HT-29 (cell line): ENCODE data around the gene ARFIP2. TPM values are rescaled to one million over a fixed set of nuclear protein-coding genes. Genes with fewer than 3 reads are reported as not detected.
A peak's percentile ranks its signal among the peaks of the same experiment; 100 is the strongest.
"Not testable (repeated sequence)": the region's sequence is repeated elsewhere in the genome, so short reads cannot be mapped to it uniquely, and the experiment has no call there.

Source experiments
- DNase-seq: peaks from one replicate; pipeline ENCODE4 v3.0.0-alpha.2; 2015; ENCODE audit warnings: low spot score
- total RNA-seq: library from RNA; depleted of rRNA; stranded (reverse); fragments of >200 nt; shearing (Covaris generic); gene quantifications from 2 replicates; pipeline ENCODE4 v1.2.3, GENCODE V29; 2014; rRNA removed

Gene ARFIP2, protein sequence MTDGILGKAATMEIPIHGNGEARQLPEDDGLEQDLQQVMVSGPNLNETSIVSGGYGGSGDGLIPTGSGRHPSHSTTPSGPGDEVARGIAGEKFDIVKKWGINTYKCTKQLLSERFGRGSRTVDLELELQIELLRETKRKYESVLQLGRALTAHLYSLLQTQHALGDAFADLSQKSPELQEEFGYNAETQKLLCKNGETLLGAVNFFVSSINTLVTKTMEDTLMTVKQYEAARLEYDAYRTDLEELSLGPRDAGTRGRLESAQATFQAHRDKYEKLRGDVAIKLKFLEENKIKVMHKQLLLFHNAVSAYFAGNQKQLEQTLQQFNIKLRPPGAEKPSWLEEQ
- total RNA-seq: 131 and 140 TPM in 2 replicates

DNA sequence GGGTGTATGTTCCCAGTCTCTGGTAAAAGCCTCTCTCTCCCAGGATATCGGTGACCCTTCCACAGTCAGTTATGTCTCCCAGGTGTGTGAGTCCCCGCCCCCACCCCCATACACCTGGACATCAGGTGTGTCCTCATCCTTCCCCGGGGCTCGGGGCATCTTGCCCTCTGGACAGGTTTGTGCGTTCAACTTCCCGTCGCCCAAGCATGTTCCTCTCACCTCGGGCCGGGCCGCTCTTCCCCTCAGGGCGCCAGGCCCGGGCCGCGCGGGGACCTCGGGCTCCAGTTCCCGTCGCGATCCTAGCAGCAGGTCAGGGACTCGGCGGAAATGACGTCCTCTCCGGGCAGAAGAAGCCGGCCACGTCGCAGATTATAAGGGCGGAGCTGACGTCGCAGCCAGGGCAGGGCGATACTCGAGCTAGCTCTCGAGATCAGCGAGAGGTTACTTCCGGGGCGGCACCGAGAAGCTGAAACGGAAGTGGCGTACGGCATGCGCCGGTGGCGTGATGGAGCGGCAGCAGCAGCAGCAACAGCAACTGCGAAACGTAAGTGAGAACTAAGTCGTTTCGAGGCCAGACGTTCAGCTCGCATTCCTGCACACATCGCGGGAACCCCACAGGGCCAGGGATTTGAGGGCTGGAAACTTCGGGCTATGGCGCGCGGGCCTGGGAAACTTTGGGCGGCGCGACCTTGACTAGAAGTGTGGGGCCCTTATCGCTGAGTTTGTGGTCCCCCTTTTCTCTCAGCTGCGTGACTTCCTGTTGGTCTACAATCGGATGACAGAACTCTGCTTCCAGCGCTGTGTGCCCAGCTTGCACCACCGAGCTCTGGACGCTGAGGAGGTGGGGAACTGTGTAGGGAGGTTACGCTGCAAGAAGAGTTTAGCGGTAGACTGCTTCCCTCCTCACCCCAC, at the start of gene ARFIP2, which contains the start of gene TIMM10B:
Gene ARFIP2, minus strand, starts transcription at position 320 of the 912 bp plus-strand sequence. CDS start 910 bp downstream, outside the sequence.
Gene TIMM10B, plus strand, starts transcription at position 490 of the 912 bp plus-strand sequence. Its CDS starts 16 bp downstream, at position 506.
- peak; percentile 98 for DNase-seq

DNA sequence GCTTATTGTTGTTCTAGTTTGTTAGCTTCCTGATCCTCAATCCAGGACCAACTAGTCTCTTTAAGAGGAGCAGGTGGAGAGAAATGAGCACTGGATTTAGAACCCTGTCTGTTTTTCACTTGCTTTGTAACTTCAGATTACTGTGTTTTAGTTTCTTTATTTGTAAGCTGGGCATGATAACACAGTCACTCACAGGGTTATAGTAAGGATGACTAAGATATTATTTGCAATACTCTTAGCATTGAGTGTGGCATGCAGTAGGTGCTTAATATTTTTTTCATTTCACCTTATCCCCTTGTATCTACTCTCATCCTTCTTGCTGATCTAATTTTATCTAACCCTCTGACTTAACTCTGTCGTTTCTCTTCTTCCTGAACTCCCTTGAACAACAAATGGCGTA, 49.7 kb upstream of the ARFIP2 start:
- DNase-seq: no peak

DNA sequence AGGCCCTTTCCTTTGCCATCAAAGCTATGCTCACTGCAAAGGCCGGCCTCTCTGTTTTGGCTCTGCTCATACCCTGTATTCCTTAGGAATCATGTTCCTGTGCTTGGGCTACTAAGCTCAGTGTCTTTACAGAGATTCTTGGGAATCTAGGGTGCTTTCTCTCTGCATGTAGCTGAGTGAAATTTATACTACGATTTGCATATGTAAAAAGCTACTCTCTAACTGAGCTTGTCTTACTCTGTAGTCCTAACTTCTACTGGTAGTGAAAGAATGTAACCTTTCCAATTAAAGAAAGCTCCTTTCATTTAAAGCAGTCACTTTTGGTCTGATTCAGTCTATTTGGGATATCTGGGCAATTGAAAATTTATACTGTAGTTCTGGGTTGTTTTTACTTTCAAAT, 48.1 kb upstream of the ARFIP2 start:
- no peak for DNase-seq

DNA sequence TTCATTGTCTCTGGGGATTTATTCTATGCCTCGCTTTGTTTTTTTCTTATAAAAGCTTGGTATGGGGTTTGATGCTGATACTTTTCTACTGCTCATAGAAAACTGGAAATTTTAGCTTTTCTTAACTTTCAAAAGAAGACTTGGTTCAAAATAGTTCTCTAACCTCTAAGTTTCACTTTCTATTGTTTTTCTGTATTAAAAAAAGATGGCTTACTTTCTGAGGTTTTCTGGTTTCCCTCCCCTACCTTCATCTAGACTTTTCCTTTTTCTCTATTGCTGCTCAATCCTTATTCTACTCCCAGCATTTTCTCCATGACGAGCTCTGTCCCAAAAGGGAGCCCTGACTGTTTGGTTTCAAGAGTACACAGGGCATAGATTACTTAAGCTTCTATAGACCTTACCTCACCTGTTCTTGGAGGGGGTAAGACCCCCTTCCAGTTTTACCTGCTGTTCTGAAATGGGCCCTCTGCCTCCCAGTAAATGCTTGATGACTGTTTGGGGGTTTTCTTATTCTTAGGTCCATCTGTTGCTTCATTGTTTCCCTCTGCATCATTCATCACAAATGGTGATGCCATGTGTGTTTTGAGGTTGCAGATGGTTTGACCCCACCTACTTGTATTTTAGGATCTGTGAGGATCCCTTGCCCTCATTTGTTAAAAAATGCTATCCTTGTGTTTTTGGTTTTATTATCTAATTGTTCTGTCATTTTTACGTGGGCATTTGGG, 45.4 kb upstream of the ARFIP2 start:
- no peak for DNase-seq

DNA sequence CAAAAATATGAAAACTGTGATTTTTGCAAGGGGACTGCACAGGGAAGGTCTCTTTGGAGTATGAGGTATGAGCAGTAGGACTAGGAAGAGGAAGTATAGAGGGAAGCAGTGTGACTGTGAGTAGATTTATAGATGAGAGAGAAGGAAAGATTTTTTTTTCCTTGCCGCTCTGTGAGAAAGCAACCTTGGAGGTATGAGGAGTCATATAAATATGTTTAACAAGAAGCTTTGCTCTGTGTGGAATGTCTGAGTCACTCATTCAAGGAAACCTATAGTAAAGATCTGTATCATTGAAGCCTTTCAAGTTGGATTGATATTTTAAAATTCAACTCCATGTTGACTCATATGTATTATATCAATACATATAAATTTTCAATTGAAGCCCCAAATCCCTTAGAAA, 42.1 kb upstream of the ARFIP2 start:
- peak; percentile 73 for DNase-seq

DNA sequence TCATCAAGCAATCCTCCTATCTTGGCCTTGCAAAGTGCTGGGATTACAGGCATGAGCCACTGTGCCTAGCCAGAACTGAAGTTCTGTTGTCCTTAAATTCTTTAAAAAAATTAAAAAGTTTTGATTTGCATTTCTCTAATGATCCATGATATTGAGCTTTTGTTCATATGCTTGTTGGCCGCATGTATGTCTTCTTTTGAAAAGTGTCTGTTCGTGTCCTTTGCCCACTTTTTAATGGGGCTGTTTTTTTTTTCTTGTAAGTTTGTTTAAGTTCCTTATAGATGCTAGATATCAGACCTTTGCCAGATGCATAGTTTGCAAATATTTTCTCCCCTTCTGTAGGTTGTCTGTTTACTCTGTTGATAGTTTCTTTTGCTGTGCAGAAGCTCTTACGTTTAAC, 40.8 kb upstream of the ARFIP2 start:
- DNase-seq: not testable (repeated sequence)

DNA sequence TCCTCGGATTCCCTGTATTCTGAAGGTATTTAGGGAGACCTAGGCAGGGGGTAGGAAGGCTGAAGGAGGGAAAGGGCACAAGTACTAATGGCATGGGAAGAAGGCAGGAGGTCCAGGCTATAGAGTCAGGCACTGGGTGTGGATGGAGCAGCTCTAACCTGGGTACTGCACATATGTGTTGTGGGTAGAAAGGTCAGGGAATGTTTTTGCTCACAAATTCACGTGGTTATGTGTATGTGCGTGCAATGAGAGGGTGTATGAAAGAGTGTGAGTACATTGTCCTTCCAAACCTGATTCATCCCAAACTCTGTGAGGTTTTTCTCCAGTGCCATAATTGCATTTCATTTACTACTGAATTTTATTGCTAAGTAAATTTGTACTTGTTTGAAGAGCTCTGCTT, 39.1 kb upstream of the ARFIP2 start:
- DNase-seq: no peak

DNA sequence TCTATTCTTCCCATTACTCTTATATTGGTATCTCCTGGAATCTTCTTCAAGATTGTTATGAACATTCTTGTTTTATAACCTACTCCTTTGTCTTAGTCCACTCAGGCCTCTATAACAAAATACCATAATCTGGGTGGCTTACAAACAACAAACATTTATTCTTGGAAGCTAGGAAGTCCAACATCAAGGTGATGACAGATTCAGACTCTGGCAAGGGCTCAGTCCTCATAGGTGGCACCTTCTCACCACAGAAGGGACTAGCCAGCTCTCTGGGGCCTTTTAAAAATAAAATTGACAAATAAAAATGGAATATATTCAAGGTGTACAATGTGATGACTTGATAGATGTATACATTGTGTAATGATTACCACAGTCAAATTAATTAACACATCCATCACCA, 35.7 kb upstream of the ARFIP2 start:
- no peak for DNase-seq

DNA sequence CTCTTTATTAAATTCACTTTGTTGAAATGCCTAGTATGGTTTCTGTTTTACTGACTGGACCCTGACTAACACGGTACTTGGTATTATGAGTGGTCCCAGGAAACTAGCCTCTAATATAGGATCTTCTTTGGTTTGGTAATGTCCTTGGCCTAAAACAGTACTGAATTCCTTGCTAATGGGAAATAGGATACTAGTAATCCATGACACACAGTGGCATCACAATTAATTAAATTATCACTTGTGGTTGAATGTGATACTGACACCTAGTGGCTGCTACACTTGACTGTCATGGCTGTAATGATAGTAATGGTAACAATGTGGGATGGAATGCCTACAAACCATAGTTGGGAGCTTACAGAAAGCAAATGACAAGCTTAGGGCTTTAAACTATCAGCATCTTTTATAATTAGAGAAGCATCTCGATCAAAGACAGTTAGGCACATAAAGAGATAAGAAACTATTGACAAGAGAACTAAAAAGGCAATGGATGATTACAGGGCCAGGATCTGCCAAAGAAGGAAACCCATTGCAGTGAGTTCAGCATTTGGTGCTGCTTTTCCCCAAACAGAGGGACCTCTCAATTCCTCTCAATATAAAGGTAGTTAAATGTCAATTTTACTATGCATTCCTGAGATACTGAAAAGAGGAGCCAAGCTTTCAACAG, 24.6 kb upstream of the ARFIP2 start:
- peak; percentile 79 for DNase-seq

DNA sequence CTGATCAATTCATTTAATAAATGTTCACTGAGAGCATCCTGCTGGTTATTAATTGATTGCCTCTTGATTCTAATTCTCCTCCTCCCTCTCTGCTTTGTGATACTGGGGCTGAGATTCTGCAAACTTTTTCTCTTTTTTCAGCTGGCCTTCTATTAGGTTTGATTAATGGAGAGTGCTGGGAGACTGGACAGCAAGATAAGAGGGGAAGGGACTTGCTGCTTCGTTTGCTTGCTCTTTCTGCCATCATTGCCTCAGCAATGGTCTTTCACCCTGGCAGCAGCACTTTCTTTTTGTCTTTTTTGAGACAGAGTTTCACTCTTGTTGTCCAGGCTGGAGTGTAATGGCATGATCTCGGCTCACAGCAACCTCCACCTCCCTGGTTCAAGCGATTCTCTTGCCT, 23.0 kb upstream of the ARFIP2 start:
- DNase-seq: no peak

DNA sequence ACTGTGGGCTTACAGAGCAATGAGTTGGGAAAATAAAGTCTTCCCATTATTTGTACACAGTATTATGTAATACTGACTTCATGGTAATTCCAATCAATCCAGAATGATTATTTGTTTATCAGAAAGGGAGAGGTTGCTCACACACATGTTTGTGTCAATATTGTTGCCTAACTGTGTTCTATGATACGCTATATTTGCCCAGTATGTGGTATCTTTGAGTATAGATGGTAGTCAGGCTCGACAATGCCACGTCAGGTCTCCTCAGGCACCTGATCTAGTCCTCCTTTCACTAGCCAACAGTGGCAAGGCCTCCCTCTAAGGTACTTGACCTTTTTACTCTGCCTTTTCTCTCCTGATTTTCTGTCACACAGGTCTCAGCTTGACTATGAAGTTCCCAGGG, 21.3 kb upstream of the ARFIP2 start:
- no peak for DNase-seq

DNA sequence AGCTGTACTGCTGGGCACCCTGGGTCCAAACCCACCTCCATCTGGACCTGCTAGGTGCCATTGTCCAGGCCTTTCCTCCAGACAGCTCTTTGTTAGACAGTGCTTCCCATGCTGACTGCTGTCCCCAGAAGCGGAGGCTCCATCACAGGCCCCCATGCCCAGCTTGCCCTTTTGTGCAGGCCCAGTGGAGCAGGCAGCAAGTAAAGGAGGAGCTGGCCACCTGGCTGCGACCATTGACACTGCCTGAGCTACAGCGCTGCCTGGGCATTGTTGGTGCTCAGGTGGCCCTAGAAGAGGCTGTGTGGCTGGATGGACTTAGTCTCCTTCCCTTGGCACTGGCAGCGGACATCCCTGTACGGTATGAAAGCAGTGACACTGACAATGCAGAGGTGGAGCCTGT, 17.4 kb upstream of the ARFIP2 start:
- DNase-seq: no peak

DNA sequence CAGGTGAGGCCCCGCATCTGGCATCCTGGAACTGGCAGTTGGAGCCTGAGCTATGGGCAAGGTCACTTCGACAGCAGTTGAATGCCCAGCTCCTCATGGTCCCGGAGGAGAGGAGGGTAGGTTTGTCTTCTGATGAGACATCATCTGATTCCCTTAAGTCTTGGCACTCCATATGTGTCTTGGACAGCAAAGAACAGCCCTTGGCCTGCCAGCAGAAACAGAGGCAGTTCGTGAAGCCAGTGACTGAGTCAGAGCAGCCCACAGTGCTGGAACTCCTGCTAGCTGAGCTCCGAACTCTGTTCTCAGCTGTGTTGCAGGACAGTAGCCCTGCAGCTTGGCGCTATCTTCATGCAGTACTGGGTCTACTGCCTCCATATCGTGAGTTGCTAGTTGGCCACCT, 17.0 kb upstream of the ARFIP2 start:
- no peak for DNase-seq

DNA sequence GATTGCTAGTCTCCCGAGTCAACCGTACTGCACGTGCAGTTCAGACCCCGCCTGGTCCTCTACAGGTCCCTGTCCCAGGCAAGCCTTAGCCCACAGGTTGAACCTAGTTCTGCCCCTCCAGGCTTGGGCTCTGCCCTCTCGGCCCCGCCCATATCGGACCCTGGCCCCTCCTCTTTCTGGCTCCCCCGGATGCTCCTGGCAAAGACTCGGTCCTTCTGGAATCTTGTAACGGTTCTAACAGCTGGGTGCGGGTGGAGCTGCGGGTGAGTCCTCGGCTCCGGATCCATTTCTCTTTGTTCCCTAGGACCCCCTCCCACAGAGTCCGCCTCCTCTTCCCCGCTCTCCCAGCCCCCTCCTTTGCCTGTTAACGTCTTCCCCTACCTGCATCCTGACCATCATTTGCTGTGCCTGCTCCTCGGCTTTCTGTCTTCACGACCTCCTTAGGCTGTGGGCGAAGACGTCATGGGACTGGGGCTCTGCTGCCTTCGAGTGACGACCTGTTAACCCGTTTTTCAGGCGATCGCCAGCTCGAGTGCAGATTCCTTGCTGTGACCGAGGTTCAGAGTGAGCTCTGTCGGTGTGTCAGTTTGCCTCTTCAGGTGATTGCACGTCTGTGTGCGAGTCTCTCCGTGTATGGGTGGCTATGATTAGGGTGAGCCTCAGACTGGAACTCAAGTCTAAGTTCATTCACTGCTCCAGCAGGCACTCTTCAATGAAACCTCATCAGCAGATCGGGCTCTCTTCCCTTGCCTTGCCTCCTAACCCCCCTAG, 16.1 kb upstream of the ARFIP2 start, which contains the start of gene DNHD1:
Gene DNHD1, plus strand, starts transcription at position 212 of the 771 bp plus-strand sequence. CDS start 936 bp downstream, outside the sequence.
- no peak for DNase-seq

DNA sequence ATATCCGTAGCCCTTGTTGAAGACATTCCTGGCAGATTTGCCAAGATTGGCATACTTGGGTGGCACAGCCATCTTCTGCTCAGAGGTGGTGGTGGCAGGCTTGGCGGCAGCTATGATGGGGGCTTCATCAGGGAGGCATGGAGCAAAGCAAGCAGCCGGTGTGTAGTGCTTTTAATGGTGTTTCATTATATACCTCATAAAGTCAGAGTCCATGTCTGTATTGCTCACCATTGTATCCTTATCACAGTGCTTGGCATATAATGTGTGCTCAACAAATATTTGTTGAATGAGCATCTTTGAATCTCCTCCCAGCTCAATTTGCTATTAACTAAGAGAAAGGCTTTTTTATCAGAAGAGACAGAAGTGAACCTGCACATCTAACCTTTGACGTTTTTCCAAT, 8.2 kb upstream of the ARFIP2 start:
- DNase-seq: no peak

DNA sequence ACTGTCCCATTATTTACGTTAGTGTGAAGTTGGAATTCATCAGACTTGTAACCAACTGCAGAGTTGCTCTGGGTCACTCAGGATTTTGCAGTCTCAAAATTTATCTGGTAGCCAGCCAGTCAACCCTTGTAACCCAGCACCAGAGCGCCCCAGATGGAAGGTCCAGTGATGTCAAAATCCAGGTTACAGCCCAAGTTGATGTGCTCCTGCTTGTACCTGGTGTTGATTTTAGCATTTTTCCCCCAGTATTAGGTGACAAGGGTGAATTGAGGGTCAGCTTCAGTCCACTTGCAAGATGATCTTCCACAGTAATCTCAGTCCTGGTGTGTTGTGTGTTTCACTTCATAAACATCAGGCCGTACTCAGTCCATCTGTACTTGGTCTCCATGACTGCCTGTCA, 7.7 kb upstream of the ARFIP2 start:
- no peak for DNase-seq

DNA sequence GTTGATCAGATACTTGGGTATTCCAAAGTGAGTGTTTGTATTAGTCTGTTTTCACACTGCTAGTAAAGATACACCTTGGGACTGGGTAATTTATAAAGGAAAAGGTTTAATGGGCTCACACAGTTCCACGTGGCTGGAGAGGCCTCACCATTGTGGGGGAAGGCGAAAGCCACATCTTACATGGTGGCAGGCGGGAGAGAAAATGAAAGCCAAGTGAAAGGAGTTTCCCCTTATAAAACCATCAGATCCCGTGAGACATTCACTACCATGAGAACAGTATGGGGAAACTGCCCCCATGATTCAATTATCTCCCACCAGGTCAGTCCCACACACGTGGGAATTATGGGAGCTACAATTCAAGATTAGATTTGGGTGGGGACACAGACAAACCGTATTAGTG, 7.2 kb upstream of the ARFIP2 start:
- no peak for DNase-seq

DNA sequence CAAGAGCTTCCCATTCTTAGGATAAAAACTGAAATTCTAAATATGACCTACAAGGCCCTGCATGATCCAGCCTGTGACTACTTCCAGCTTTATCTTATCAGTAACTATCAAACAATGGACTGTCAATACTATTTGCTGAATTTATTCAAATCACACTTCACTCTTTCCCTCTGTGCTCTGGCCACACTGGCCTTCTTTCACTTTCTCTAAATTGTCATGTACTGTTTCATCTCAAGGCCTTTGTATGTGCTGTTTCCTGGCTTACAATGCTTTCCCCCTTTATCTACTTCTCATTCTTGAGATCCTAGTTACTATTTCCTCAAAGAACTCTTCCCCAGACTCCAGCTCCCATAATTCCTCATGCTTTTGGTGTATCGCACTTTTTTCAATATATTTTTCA, 5.8 kb upstream of the ARFIP2 start:
- no peak for DNase-seq

DNA sequence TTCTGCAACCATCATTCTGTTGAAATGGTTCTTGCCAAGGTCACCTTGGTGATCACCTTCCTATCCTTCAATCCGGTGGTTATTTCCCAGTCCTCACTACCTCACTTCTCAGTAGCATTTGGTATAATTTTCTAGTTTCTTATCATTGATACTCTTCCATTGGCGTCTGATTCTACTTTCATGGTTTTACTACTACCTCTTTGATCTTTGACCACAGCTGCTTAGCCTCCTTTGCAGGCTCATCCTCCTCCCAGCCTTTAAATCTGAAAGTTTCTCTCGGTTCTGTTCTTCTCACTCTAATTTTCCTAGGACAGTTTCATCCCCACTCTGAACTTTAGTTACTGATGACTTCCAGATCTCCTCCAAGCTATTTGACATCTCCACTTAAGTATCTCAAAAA, 5.1 kb upstream of the ARFIP2 start:
- no peak for DNase-seq

DNA sequence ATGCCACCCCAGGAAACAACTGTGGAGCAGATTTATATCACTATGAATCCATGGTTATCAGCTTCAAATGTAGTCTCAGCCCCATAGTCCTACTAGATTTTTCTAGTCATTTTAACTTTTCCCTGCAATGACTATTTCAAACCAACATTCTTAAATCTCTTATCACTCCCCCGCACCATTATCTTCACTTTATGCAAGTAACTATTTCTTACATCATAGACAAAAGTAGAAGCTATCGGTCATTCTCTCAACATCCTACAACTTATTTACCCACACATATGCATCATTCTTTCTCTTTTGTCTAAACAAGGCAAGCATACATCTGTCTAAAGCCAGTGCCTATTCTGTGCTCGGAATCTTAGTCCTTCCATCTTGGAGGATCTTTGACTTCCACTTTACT, 4.5 kb upstream of the ARFIP2 start:
- DNase-seq: no peak
